Mesendoderm (in vitro differentiated cells): Measurements from ENCODE around the gene IGFLR1.
A peak's percentile ranks its signal among the peaks of the same experiment; 100 is the strongest.

ENCODE experiments used
- DNase-seq: peaks from one replicate; pipeline ENCODE4 v3.0.0; 2013
- H2AK5ac ChIP-seq: 2 replicates; pipeline ENCODE4 v1.6.1; 2013; ENCODE audit warnings: low read length, inconsistent platforms
- H2BK120ac ChIP-seq: 2 replicates; pipeline ENCODE4 v1.6.1; 2013; ENCODE audit warnings: low read depth, mild to moderate bottlenecking, low read length, moderate library complexity, mixed read lengths
- H2BK15ac ChIP-seq: replicated peaks from 2 replicates; pipeline ENCODE4 v1.6.1; 2013; ENCODE audit warnings: low read depth, mild to moderate bottlenecking, moderate library complexity
- H2BK5ac ChIP-seq: 2 replicates; pipeline ENCODE4 v1.6.1; 2013; ENCODE audit warnings: low read length, inconsistent platforms
- H3K18ac ChIP-seq: 2 replicates; pipeline ENCODE4 v1.6.1; 2013; ENCODE audit warnings: mild to moderate bottlenecking, low read length, mixed read lengths
- H3K23ac ChIP-seq: one replicate; pipeline ENCODE4 v1.6.1; 2013; ENCODE audit warnings: low read length
- H3K27ac ChIP-seq: 2 replicates; pipeline ENCODE4 v1.5.1; 2013; ENCODE audit warnings: low read depth, mild to moderate bottlenecking, inconsistent platforms, low read length, moderate library complexity
- H3K27me3 ChIP-seq: 2 replicates; pipeline ENCODE4 v1.6.1; 2013; ENCODE audit warnings: low read length, control low read depth, mild to moderate bottlenecking, inconsistent platforms; ENCODE audit not compliant: insufficient read depth, poor library complexity
- H3K36me3 ChIP-seq: 2 replicates; pipeline ENCODE4 v1.6.1; 2013; ENCODE audit warnings: low read length, inconsistent platforms; ENCODE audit not compliant: control insufficient read depth, insufficient read depth
- H3K4ac ChIP-seq: one replicate; pipeline ENCODE4 v1.6.1; 2013; ENCODE audit warnings: low read depth, mild to moderate bottlenecking, low read length, moderate library complexity
- H3K4me1 ChIP-seq: 2 replicates; pipeline ENCODE4 v1.6.1; 2013; ENCODE audit warnings: low read depth, low read length, inconsistent platforms; ENCODE audit not compliant: control insufficient read depth
- H3K4me2 ChIP-seq: 2 replicates; pipeline ENCODE4 v1.6.1; 2013; ENCODE audit warnings: low read length
- H3K4me3 ChIP-seq: 2 replicates; pipeline ENCODE4 v1.5.1; 2013; ENCODE audit warnings: mild to moderate bottlenecking, low read length
- H3K56ac ChIP-seq: one replicate; pipeline ENCODE4 v1.6.1; 2013; ENCODE audit warnings: low read length
- H3K79me1 ChIP-seq: 2 replicates; pipeline ENCODE4 v1.6.1; 2013; ENCODE audit warnings: low read length, inconsistent platforms
- H3K79me2 ChIP-seq: 2 replicates; pipeline ENCODE4 v1.6.1; 2013; ENCODE audit warnings: mild to moderate bottlenecking, low read length; ENCODE audit not compliant: control insufficient read depth, insufficient read depth
- H3K9ac ChIP-seq: 2 replicates; pipeline ENCODE4 v1.6.1; 2013; ENCODE audit warnings: low read length, inconsistent platforms
- H4K5ac ChIP-seq: one replicate; pipeline ENCODE4 v1.6.1; 2013; ENCODE audit warnings: low read length
- H4K8ac ChIP-seq: one replicate; pipeline ENCODE4 v1.6.1; 2013; ENCODE audit warnings: low read depth, mild to moderate bottlenecking, control low read depth, low read length, moderate library complexity
- WGBS: extraction: QIAGEN DNeasy Blood & Tissue Kit; methylation state at CpG from one replicate; pipeline ENCODE4 v1.1.7; 2013; ENCODE audit warnings: low lambda C conversion rate, missing lambda C conversion rate; ENCODE audit not compliant: insufficient coverage; ENCODE audit errors: extremely low coverage; 5-methylcytosine and 5-hydroxymethylcytosine counted together

IGFLR1 gene

DNA sequence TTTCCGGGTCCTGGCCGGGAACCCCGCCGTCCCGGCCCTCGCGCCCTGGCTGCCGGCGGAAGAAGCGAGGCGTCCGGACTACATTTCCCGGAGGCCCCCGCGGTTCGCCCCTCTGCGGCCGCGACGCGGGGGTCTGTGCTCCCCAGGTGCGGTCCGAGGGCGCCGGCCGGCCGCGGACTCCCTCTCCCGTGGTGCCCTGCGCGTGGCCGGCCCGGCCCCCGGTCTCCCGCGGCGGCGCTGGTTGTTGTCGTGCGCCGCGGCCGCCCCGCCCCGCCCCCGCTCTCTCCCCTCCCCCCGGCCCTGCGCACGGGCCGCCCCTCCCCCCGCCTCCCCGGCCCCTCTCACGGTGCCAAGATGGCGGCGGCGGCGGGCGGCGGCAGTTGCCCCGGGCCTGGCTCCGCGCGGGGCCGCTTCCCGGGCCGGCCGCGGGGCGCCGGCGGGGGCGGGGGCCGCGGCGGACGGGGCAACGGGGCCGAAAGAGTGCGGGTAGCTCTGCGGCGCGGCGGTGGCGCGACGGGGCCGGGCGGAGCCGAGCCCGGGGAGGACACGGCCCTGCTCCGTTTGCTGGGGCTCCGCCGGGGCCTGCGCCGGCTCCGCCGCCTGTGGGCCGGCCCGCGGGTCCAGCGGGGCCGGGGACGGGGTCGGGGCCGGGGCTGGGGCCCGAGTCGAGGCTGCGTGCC, 24.4 kb downstream of the IGFLR1 start, which contains the start of gene KMT2B:
Gene KMT2B, plus strand, starts transcription at position 339 of the 680 bp plus-strand sequence. Its CDS starts 16 bp downstream, at position 355.
- Histone ChIP-seq H3K4me2 (peak within 1 kb of the TSS; percentile 99), H2BK120ac (no peak within 1 kb of the TSS), H3K23ac (peak within 1 kb of the TSS; percentile 7), H4K5ac (no peak within 1 kb of the TSS), H4K8ac (no peak within 1 kb of the TSS), H3K36me3 (peaks cover 6% of the 10 kb centered on the region), H3K79me1 (peaks cover 13% of the 10 kb centered on the region), H2BK5ac (peak within 1 kb of the TSS; percentile 45), H3K79me2 (peaks cover 13% of the 10 kb centered on the region), H2BK15ac (no peak within 1 kb of the TSS), H3K56ac (peak within 1 kb of the TSS; percentile 98), H3K9ac (peak within 1 kb of the TSS; percentile 95), H3K18ac (peak within 1 kb of the TSS; percentile 77), H3K4me1 (peaks cover 5% of the 10 kb centered on the region), H3K27me3 (no peaks in the 10 kb centered on the region), H3K27ac (peak within 1 kb of the TSS; percentile 90), H3K4ac (peak within 1 kb of the TSS; percentile 79), H3K4me3 (peak within 1 kb of the TSS; percentile 90), H2AK5ac (no peak within 1 kb of the TSS)
- no peak for DNase-seq
- WGBS: no CpG with 5 or more reads among the region's 109 CpGs

GRCh38 chr19:35716801-35717664, 25.2 kb downstream of the IGFLR1 start:
- Histone ChIP-seq H4K8ac (no peak overlapping the region), H3K23ac (peak overlapping the region; percentile 7), H2BK15ac (no peak overlapping the region), H3K27ac (peak overlapping the region; percentile 90), H3K79me1 (peaks cover 13% of the 10 kb centered on the region), H3K4me1 (peaks cover 5% of the 10 kb centered on the region), H3K9ac (peak overlapping the region; percentile 66), H3K18ac (peak overlapping the region; percentile 7), H2BK120ac (no peak overlapping the region), H3K79me2 (peaks cover 13% of the 10 kb centered on the region), H3K4me3 (peak overlapping the region; percentile 15), H3K36me3 (peaks cover 3% of the 10 kb centered on the region), H2AK5ac (no peak overlapping the region), H4K5ac (no peak overlapping the region), H2BK5ac (peak overlapping the region; percentile 45), H3K56ac (peak overlapping the region; percentile 98), H3K4ac (no peak overlapping the region), H3K27me3 (no peaks in the 10 kb centered on the region), H3K4me2 (peak overlapping the region; percentile 99)
- DNase-seq: peak; percentile 98
- WGBS: no CpG with 5 or more reads among the region's 77 CpGs

DNA sequence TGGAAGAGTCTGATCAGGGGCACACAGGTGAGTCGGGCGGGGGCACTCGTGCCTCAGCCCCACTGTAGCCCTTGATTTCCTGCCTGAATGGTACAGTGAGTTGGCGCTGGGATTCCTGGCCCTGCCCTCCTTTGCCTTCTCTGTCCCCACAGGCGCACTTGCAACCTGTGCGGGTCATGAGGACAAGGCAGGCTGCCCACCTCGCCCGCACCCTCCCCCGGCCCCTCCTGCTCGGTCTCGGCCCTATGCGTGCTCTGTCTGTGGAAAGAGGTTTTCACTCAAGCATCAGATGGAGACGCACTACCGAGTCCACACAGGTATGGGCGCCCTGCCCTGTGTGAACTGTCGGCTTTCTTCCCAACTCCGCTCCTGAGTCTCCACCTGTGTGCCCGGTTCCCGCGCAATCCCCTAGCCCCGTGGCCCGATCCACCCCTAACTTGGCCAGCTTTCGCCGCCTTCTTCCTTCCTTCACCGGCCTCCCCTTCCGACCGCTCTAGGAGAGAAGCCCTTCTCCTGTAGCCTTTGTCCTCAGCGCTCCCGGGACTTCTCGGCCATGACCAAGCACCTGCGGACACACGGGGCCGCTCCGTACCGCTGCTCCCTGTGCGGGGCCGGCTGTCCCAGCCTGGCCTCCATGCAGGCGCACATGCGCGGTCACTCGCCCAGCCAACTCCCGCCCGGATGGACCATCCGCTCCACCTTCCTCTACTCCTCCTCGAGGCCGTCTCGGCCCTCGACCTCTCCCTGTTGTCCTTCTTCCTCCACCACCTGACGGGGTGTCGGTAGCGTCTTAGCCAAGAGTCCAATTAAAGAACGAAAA, 26.1 kb downstream of the IGFLR1 start:
- H3K9ac ChIP-seq: peak overlapping the region; percentile 66

GRCh38 chr19:35715355-35715809, 26.9 kb downstream of the IGFLR1 start:
- Histone ChIP-seq H3K9ac (no peak overlapping the region), H3K18ac (no peak overlapping the region), H3K23ac (no peak overlapping the region), H2AK5ac (no peak overlapping the region), H2BK15ac (no peak overlapping the region), H3K27me3 (no peaks in the 10 kb centered on the region), H2BK5ac (no peak overlapping the region), H3K4me3 (no peak overlapping the region), H4K8ac (no peak overlapping the region), H2BK120ac (no peak overlapping the region), H3K79me1 (peaks cover 12% of the 10 kb centered on the region), H3K4me2 (no peak overlapping the region), H3K4me1 (peaks cover 5% of the 10 kb centered on the region), H3K36me3 (no peaks in the 10 kb centered on the region), H3K56ac (peak overlapping the region; percentile 98), H3K4ac (no peak overlapping the region), H4K5ac (no peak overlapping the region), H3K79me2 (peaks cover 13% of the 10 kb centered on the region), H3K27ac (no peak overlapping the region)
- WGBS: no CpG with 5 or more reads among the region's 7 CpGs
- DNase-seq: no peak

More for the DNA sequence above, 26.1 kb downstream of the IGFLR1 start:
- no peak overlapping the region for H2BK15ac ChIP-seq
- H4K5ac ChIP-seq: no peak overlapping the region
- H3K79me1 ChIP-seq: peaks cover 12% of the 10 kb centered on the region
- no peak for DNase-seq
- H3K79me2 ChIP-seq: peaks cover 13% of the 10 kb centered on the region
- no peak overlapping the region for H4K8ac ChIP-seq
- no peak overlapping the region for H2BK5ac ChIP-seq
- peak overlapping the region; percentile 66 for H3K23ac ChIP-seq
- no peaks in the 10 kb centered on the region for H3K36me3 ChIP-seq
- no peak overlapping the region for H3K18ac ChIP-seq
- H3K27me3 ChIP-seq: no peaks in the 10 kb centered on the region
- H2AK5ac ChIP-seq: no peak overlapping the region
- WGBS: no CpG with 5 or more reads among the region's 52 CpGs
- H3K4me2 ChIP-seq: peak overlapping the region; percentile 99
- peak overlapping the region; percentile 90 for H3K27ac ChIP-seq
- H2BK120ac ChIP-seq: no peak overlapping the region
- no peak overlapping the region for H3K4ac ChIP-seq
- peaks cover 5% of the 10 kb centered on the region for H3K4me1 ChIP-seq
- H3K56ac ChIP-seq: peak overlapping the region; percentile 98
- peak overlapping the region; percentile 15 for H3K4me3 ChIP-seq

GRCh38 chr19:35714601-35715354, 27.5 kb downstream of the IGFLR1 start:
- H3K27me3 ChIP-seq: no peaks in the 10 kb centered on the region
- no peak overlapping the region for H3K4ac ChIP-seq
- no peak overlapping the region for H4K5ac ChIP-seq
- peaks cover 5% of the 10 kb centered on the region for H3K4me1 ChIP-seq
- no peak overlapping the region for H2BK5ac ChIP-seq
- peak; percentile 61 for DNase-seq
- no peak overlapping the region for H3K4me3 ChIP-seq
- no peak overlapping the region for H3K56ac ChIP-seq
- peaks cover 13% of the 10 kb centered on the region for H3K79me2 ChIP-seq
- H2AK5ac ChIP-seq: no peak overlapping the region
- H4K8ac ChIP-seq: no peak overlapping the region
- peaks cover 10% of the 10 kb centered on the region for H3K79me1 ChIP-seq
- no peak overlapping the region for H3K18ac ChIP-seq
- H2BK120ac ChIP-seq: no peak overlapping the region
- H3K23ac ChIP-seq: no peak overlapping the region
- no peak overlapping the region for H3K9ac ChIP-seq
- WGBS: no CpG with 5 or more reads among the region's 14 CpGs
- no peak overlapping the region for H2BK15ac ChIP-seq
- H3K27ac ChIP-seq: no peak overlapping the region
- H3K4me2 ChIP-seq: no peak overlapping the region
- no peaks in the 10 kb centered on the region for H3K36me3 ChIP-seq
